ENCODE results near the gene CAMK1D. TPM values are rescaled to one million over a fixed set of nuclear protein-coding genes. Genes with fewer than 3 reads are reported as not detected.
"Not testable (repeated sequence)": the region's sequence is repeated elsewhere in the genome, so short reads cannot be mapped to it uniquely, and the experiment has no call there.

The CAMK1D gene
- total RNA-seq, 4 donors from 2014 or later, result 13.5 to 21.4 (median 15.7) TPM

- intact Hi-C loops (cut with DNase I; ENCODE audit: low total_unique reads), result loop anchor here (5.0 to 10.0 kb wide), 2 partner anchors 94 to 253 kb away; no protein-coding TSS in a partner anchor
- H3K9me3 ChIP-seq, result no peaks in the 10 kb centered on the region
- in situ Hi-C loops (cut with MboI; ENCODE audit: low pct_ligation_motif_present in 1 of 4, low pct_unique_long_range_greater_than_20kb in 1 of 4, low sequenced_read_pairs in 3 of 4), result no loop called here
- no peaks in the 10 kb centered on the region for H3K36me3 ChIP-seq
- peaks cover 8 to 25% (median 20%) of the 10 kb centered on the region in 4 donors for H3K4me1 ChIP-seq
- H3K27ac ChIP-seq, result peak overlapping the region in 2 of 4 donors; percentile 90
- no peak for TF ChIP-seq POLR2AphosphoS5 (IDR thresholded peaks at IDR 0.05)
- TF ChIP-seq CTCF (IDR thresholded peaks at IDR 0.05), result no peak
- TF ChIP-seq POLR2A (IDR thresholded peaks at IDR 0.05), result no peak
- no peak for TF ChIP-seq EP300 (IDR thresholded peaks at IDR 0.05; ENCODE audit: low read depth)
- no peaks in the 10 kb centered on the region for H3K27me3 ChIP-seq
- DNase-seq, result peak; percentile 21
- WGBS, 2 donors (ENCODE audit: low coverage in 1 of 2), result 59% methylated on average over 8 of the region's 8 CpGs; no CpG with 5 or more reads in 1 of the 2 donors
- peak overlapping the region in 1 of 4 donors; percentile 98 for H3K4me3 ChIP-seq
These were observed 2.1 kb downstream of the CAMK1D start for GRCh38 chr10:12351447-12351846.

GRCh38 chr10:12351889-12352288 lies 2.5 kb downstream of the CAMK1D start:
- WGBS, 2 donors (ENCODE audit: low coverage in 1 of 2), result 94 to 97% methylated on average over 2 of the region's 2 CpGs
- peak overlapping the region in 1 of 4 donors; percentile 90 for H3K27ac ChIP-seq
- no peak for DNase-seq
- no peaks in the 10 kb centered on the region for H3K9me3 ChIP-seq
- peaks cover 8 to 28% (median 20%) of the 10 kb centered on the region in 4 donors for H3K4me1 ChIP-seq
- no peaks in the 10 kb centered on the region for H3K36me3 ChIP-seq
- intact Hi-C loops (cut with DNase I; ENCODE audit: low total_unique reads), result loop anchor here (5.0 to 10.0 kb wide), 2 partner anchors 95 to 253 kb away; no protein-coding TSS in a partner anchor
- no peaks in the 10 kb centered on the region for H3K27me3 ChIP-seq
- H3K4me3 ChIP-seq, result no peak overlapping the region
- in situ Hi-C loops (cut with MboI; ENCODE audit: low pct_ligation_motif_present in 1 of 4, low pct_unique_long_range_greater_than_20kb in 1 of 4, low sequenced_read_pairs in 3 of 4), result no loop called here
- TF ChIP-seq EP300 (IDR thresholded peaks at IDR 0.05; ENCODE audit: low read depth) (no peak), CTCF (IDR thresholded peaks at IDR 0.05) (no peak)

- Histone ChIP-seq H3K4me1 (peaks cover 6 to 28% (median 16%) of the 10 kb centered on the region in 4 donors), H3K4me3 (no peak overlapping the region), H3K9me3 (no peaks in the 10 kb centered on the region), H3K27ac (no peak overlapping the region), H3K36me3 (no peaks in the 10 kb centered on the region), H3K27me3 (no peaks in the 10 kb centered on the region)
- DNase-seq, result no peak
- no peak for TF ChIP-seq POLR2AphosphoS5 (IDR thresholded peaks at IDR 0.05)
- no peak for TF ChIP-seq EP300 (IDR thresholded peaks at IDR 0.05; ENCODE audit: low read depth)
- TF ChIP-seq CTCF (IDR thresholded peaks at IDR 0.05), result no peak
- no peak for TF ChIP-seq POLR2A (IDR thresholded peaks at IDR 0.05)
- intact Hi-C loops (cut with DNase I; ENCODE audit: low total_unique reads), result loop anchor here (5.0 to 10.0 kb wide), 2 partner anchors 96 to 251 kb away; no protein-coding TSS in a partner anchor
- 85 to 88% methylated on average over 8 to 12 of the region's 12 CpGs for WGBS, 2 donors (ENCODE audit: low coverage in 1 of 2)
- in situ Hi-C loops (cut with MboI; ENCODE audit: low pct_ligation_motif_present in 1 of 4, low pct_unique_long_range_greater_than_20kb in 1 of 4, low sequenced_read_pairs in 3 of 4), result no loop called here
These were observed 4.3 kb downstream of the CAMK1D start for GRCh38 chr10:12353399-12354242.

- intact Hi-C loops (cut with DNase I; ENCODE audit: low total_unique reads), result loop anchor here (5.0 to 10.0 kb wide), 2 partner anchors 97 to 250 kb away; no protein-coding TSS in a partner anchor
- H3K27me3 ChIP-seq; H3K36me3 ChIP-seq; H3K9me3 ChIP-seq; H3K4me3 ChIP-seq; H3K27ac ChIP-seq; in situ Hi-C loops (cut with MboI; ENCODE audit: low pct_ligation_motif_present in 1 of 4, low pct_unique_long_range_greater_than_20kb in 1 of 4, low sequenced_read_pairs in 3 of 4); DNase-seq: not testable (repeated sequence)
- peaks cover 16 to 38% (median 25%) of the 10 kb centered on the region in 4 donors for H3K4me1 ChIP-seq
- WGBS, 2 donors (ENCODE audit: low coverage in 1 of 2), result 96 to 100% methylated on average over 1 to 7 of the region's 7 CpGs
These were observed 5.3 kb downstream of the CAMK1D start for GRCh38 chr10:12354696-12355095.
